H9 (cell line): ENCODE results near the gene ACOX3. TPM values are rescaled to one million over a fixed set of nuclear protein-coding genes. Genes with fewer than 3 reads are reported as not detected.

Experiments used
- DNase-seq: peaks from one replicate; pipeline ENCODE4 v3.0.0-alpha.2; 2017
- H2AFZ ChIP-seq: one replicate; pipeline ENCODE4 v1.6.1; 2013; ENCODE audit warnings: mild to moderate bottlenecking, low read length, control low read depth, moderate library complexity
- H2AK5ac ChIP-seq: 2 replicates; pipeline ENCODE4 v1.6.1; 2013; ENCODE audit warnings: low read length, control low read depth, mixed read lengths; ENCODE audit not compliant: insufficient read length
- H2BK120ac ChIP-seq: one replicate; pipeline ENCODE4 v1.6.1; 2013; ENCODE audit warnings: low read depth, mild to moderate bottlenecking, low read length, control low read depth, inconsistent platforms; ENCODE audit not compliant: poor library complexity, severe bottlenecking
- H2BK12ac ChIP-seq: 2 replicates; pipeline ENCODE4 v1.6.1; 2013; ENCODE audit warnings: low read length, control low read depth, mixed read lengths, low read depth; ENCODE audit not compliant: insufficient read length
- H2BK15ac ChIP-seq: 2 replicates; pipeline ENCODE4 v1.6.1; 2013; ENCODE audit warnings: low read depth, low read length, control low read depth
- H2BK20ac ChIP-seq: one replicate; pipeline ENCODE4 v1.6.1; 2013; ENCODE audit warnings: low read depth, mild to moderate bottlenecking, low read length, control low read depth, inconsistent platforms; ENCODE audit not compliant: poor library complexity, severe bottlenecking
- H2BK5ac ChIP-seq: 2 replicates; pipeline ENCODE4 v1.6.1; 2013; ENCODE audit warnings: low read length, control low read depth, mixed read lengths; ENCODE audit not compliant: insufficient read length
- H3K14ac ChIP-seq: 2 replicates; pipeline ENCODE4 v1.6.1; 2013; ENCODE audit warnings: low read length, control low read depth; ENCODE audit not compliant: insufficient read depth
- H3K18ac ChIP-seq: 2 replicates; pipeline ENCODE4 v1.6.1; 2013; ENCODE audit warnings: low read depth, mild to moderate bottlenecking, mixed read lengths, low read length, control low read depth; ENCODE audit not compliant: insufficient read length
- H3K23ac ChIP-seq: 2 replicates; pipeline ENCODE4 v1.6.1; 2013; ENCODE audit warnings: low read length, control low read depth, mixed read lengths, low read depth; ENCODE audit not compliant: insufficient read length
- H3K23me2 ChIP-seq: 2 replicates; pipeline ENCODE4 v1.6.1; 2013; ENCODE audit warnings: low read depth, mild to moderate bottlenecking, mixed read lengths, low read length, control low read depth; ENCODE audit not compliant: insufficient read length, poor library complexity, severe bottlenecking
- H3K27ac ChIP-seq: 2 replicates; pipeline ENCODE4 v1.5.1; 2013; ENCODE audit warnings: low read length, control low read depth, mixed read lengths, low read depth; ENCODE audit not compliant: insufficient read length
- H3K27me3 ChIP-seq: 2 replicates; pipeline ENCODE4 v1.6.1; 2013; ENCODE audit warnings: low read length, control low read depth, inconsistent platforms; ENCODE audit not compliant: insufficient read depth
- H3K4ac ChIP-seq: 2 replicates; pipeline ENCODE4 v1.6.1; 2013; ENCODE audit warnings: low read depth, mild to moderate bottlenecking, control low read depth, inconsistent platforms, low read length, moderate library complexity
- H3K4me1 ChIP-seq: 2 replicates; pipeline ENCODE4 v1.6.1; 2013; ENCODE audit warnings: low read length, control low read depth, inconsistent platforms; ENCODE audit not compliant: insufficient read depth
- H3K4me2 ChIP-seq: 2 replicates; pipeline ENCODE4 v1.6.1; 2013; ENCODE audit warnings: low read length, control low read depth, mixed read lengths; ENCODE audit not compliant: insufficient read length, insufficient read depth
- H3K56ac ChIP-seq: 2 replicates; pipeline ENCODE4 v1.6.1; 2013; ENCODE audit warnings: low read depth, mild to moderate bottlenecking, mixed read lengths, low read length, control low read depth; ENCODE audit not compliant: insufficient read length
- H3K79me1 ChIP-seq: 2 replicates; pipeline ENCODE4 v1.6.1; 2013; ENCODE audit warnings: low read depth, mild to moderate bottlenecking, moderate library complexity, low read length, control low read depth, inconsistent platforms; ENCODE audit not compliant: insufficient read depth, poor library complexity, severe bottlenecking
- H3K79me2 ChIP-seq: 2 replicates; pipeline ENCODE4 v1.6.1; 2013; ENCODE audit warnings: low read length, control low read depth, inconsistent platforms; ENCODE audit not compliant: insufficient read depth
- H3K9ac ChIP-seq: 2 replicates; pipeline ENCODE4 v1.6.1; 2013; ENCODE audit warnings: low read length, control low read depth, mixed read lengths; ENCODE audit not compliant: insufficient read length; ENCODE audit errors: extremely low read depth
- H3K9me3 ChIP-seq: one replicate; pipeline ENCODE4 v1.6.1; 2013; ENCODE audit warnings: low read depth, low read length, inconsistent platforms; ENCODE audit not compliant: control insufficient read depth
- H3T11ph ChIP-seq: one replicate; pipeline ENCODE4 v1.6.1; 2013; ENCODE audit warnings: mild to moderate bottlenecking, low read length, control low read depth, inconsistent platforms
- H4K20me1 ChIP-seq: one replicate; pipeline ENCODE4 v1.6.1; 2013; ENCODE audit not compliant: control insufficient read depth, insufficient read length, insufficient read depth
- H4K5ac ChIP-seq: 2 replicates; pipeline ENCODE4 v1.6.1; 2013; ENCODE audit warnings: low read depth, mild to moderate bottlenecking, mixed read lengths, low read length, control low read depth; ENCODE audit not compliant: insufficient read length
- H4K8ac ChIP-seq: replicated peaks from 2 replicates; pipeline ENCODE4 v1.6.1; 2013; ENCODE audit warnings: low read length, control low read depth, mixed read lengths, low read depth; ENCODE audit not compliant: insufficient read length
- H4K91ac ChIP-seq: 2 replicates; pipeline ENCODE4 v1.6.1; 2013; ENCODE audit warnings: low read depth, mild to moderate bottlenecking, moderate library complexity, mixed read lengths, low read length, control low read depth; ENCODE audit not compliant: insufficient read length
- H3K27ac Mint-ChIP-seq, 3 experiments: 2 replicates in 2 of 3; 3 replicates in 1 of 3; pipeline ENCODE4 v1.8.0; 2020 to 2021; ENCODE audit warnings: mixed read lengths in 3 of 3, mild to moderate bottlenecking in 1 of 3, moderate library complexity in 1 of 3
- H3K27me3 Mint-ChIP-seq: 2 replicates; pipeline ENCODE4 v1.8.0; 2021; ENCODE audit warnings: low read depth, mild to moderate bottlenecking, moderate library complexity, mixed read lengths
- H3K36me3 Mint-ChIP-seq, 3 experiments: 2 replicates in 2 of 3; 3 replicates in 1 of 3; pipeline ENCODE4 v1.8.0; 2020 to 2021; ENCODE audit warnings: low read depth in 3 of 3, mixed read lengths in 3 of 3; ENCODE audit not compliant: insufficient read depth in 1 of 3
- H3K4me1 Mint-ChIP-seq, 2 experiments: 2 replicates each; pipeline ENCODE4 v1.8.0; 2020; ENCODE audit warnings: mixed read lengths in 2 of 2
- H3K4me3 Mint-ChIP-seq, 2 experiments: 2 replicates in 1 of 2; 3 replicates in 1 of 2; pipeline ENCODE4 v1.8.0; 2020 to 2021; ENCODE audit warnings: mild to moderate bottlenecking in 2 of 2, mixed read lengths in 2 of 2, moderate library complexity in 1 of 2
- H3K9me3 Mint-ChIP-seq, 2 experiments: 2 replicates in 1 of 2; 3 replicates in 1 of 2; pipeline ENCODE4 v1.8.0; 2020; ENCODE audit warnings: mild to moderate bottlenecking in 2 of 2, mixed read lengths in 2 of 2, moderate library complexity in 1 of 2
- WGBS: extraction: QIAGEN DNeasy Blood & Tissue Kit; methylation state at CpG from one replicate; pipeline ENCODE4 v1.1.7; 2013; ENCODE audit warnings: missing lambda C conversion rate, low lambda C conversion rate, mixed read lengths; ENCODE audit not compliant: insufficient read length; ENCODE audit errors: extremely low coverage; 5-methylcytosine and 5-hydroxymethylcytosine counted together
- total RNA-seq: library from RNA; stranded (reverse); gene quantifications from 2 replicates; pipeline ENCODE4 v1.2.1, GENCODE V29; 2021
- TF ChIP-seq, protein P1 (sequence below): fragments of 200-600 bp; sonication (generic); conservative IDR thresholded peaks from 3 replicates; pipeline ENCODE4 v1.8.0; 2021; ENCODE audit warnings: antibody characterized with exemption, mild to moderate bottlenecking

The ACOX3 gene
- total RNA-seq, 1 experiment from 2014 or later = 13.8 TPM

DNA sequence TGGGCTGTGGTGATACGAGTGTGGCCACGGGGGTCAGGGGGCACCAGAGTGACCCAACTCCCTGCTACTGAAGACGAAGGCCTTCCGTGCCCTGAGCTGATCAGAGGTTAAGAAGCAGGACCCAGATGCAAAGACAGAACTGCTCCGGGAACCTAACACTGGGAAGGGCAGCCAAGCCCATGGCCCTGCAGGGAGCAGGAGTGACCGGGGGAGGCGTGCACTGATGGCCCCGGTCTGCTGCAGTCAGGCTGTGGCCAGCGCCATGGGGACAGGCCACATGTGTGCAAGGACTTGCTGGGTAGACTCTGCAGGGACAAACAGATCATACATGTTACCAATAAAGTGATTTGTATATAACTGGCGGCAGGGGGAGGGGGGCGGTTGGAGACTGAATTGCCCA, 74.6 kb downstream of the ACOX3 start:
- H2BK5ac ChIP-seq = no peak overlapping the region

More for the DNA sequence above, 74.6 kb downstream of the ACOX3 start:
- no peak overlapping the region for H3K56ac ChIP-seq
- no peaks in the 10 kb centered on the region for H3K79me2 ChIP-seq
- no peaks in the 10 kb centered on the region for H4K20me1 ChIP-seq
- no peak overlapping the region for H4K8ac ChIP-seq
- H3K9me3 ChIP-seq = no peaks in the 10 kb centered on the region
- no peak overlapping the region for H2BK12ac ChIP-seq
- H3T11ph ChIP-seq = no peak overlapping the region
- no peak overlapping the region for H2AK5ac ChIP-seq
- H3K79me1 ChIP-seq = no peaks in the 10 kb centered on the region
- no peaks in the 10 kb centered on the region for H3K23me2 ChIP-seq
- TF ChIP-seq, protein P1, sequence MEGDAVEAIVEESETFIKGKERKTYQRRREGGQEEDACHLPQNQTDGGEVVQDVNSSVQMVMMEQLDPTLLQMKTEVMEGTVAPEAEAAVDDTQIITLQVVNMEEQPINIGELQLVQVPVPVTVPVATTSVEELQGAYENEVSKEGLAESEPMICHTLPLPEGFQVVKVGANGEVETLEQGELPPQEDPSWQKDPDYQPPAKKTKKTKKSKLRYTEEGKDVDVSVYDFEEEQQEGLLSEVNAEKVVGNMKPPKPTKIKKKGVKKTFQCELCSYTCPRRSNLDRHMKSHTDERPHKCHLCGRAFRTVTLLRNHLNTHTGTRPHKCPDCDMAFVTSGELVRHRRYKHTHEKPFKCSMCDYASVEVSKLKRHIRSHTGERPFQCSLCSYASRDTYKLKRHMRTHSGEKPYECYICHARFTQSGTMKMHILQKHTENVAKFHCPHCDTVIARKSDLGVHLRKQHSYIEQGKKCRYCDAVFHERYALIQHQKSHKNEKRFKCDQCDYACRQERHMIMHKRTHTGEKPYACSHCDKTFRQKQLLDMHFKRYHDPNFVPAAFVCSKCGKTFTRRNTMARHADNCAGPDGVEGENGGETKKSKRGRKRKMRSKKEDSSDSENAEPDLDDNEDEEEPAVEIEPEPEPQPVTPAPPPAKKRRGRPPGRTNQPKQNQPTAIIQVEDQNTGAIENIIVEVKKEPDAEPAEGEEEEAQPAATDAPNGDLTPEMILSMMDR = no peak
- no peak overlapping the region for H3K9ac ChIP-seq
- no peak overlapping the region for H2BK20ac ChIP-seq
- no peak overlapping the region for H4K5ac ChIP-seq
- WGBS = no CpG with 5 or more reads among the region's 11 CpGs
- no peak overlapping the region for H3K14ac ChIP-seq
- no peak overlapping the region for H4K91ac ChIP-seq
- H3K27ac ChIP-seq = no peak overlapping the region
- H3K18ac ChIP-seq = no peak overlapping the region
- H3K4me1 ChIP-seq = no peaks in the 10 kb centered on the region
- no peak overlapping the region for H2AFZ ChIP-seq
- Mint-ChIP-seq H3K36me3 (peaks cover 3 to 25% (median 9%) of the 10 kb centered on the region in 3 experiments; a peak in 6 of 7 replicates), H3K4me3 (no peak overlapping the region), H3K4me1 (0 out of 4 replicates have a peak, but pooled peaks cover 0 to 3% of the 10 kb centered on the region in 2 experiments), H3K27ac (no peak overlapping the region), H3K27me3 (peaks cover 70% of the 10 kb centered on the region), H3K9me3 (peaks cover 16 to 22% of the 10 kb centered on the region in 2 experiments; a peak in 4 of 5 replicates)
- H2BK120ac ChIP-seq = no peak overlapping the region
- no peak overlapping the region for H3K4ac ChIP-seq
- no peak overlapping the region for H3K4me2 ChIP-seq
- H2BK15ac ChIP-seq = no peak overlapping the region
- H3K27me3 ChIP-seq = no peaks in the 10 kb centered on the region
- no peak overlapping the region for H3K23ac ChIP-seq
- no peak for DNase-seq
